DMS 273 (cell line): ENCODE results near the gene ZNF814.
"Not testable (repeated sequence)": the region's sequence is repeated elsewhere in the genome, so short reads cannot be mapped to it uniquely, and the experiment has no call there.

Source experiments
- DNase-seq: peaks from one replicate; lab custom pipeline; 2025; ENCODE audit not compliant: unreplicated experiment; lab: John Stamatoyannopoulos, UW

Gene ZNF814

GRCh38 chr19:57817976-57818375, 70.9 kb downstream of the ZNF814 start:
- no peak for DNase-seq

- no peak for DNase-seq
Measured at GRCh38 chr19:57816652-57817051, 72.2 kb downstream of the ZNF814 start.

GRCh38 chr19:57815247-57816075, 73.4 kb downstream of the ZNF814 start:
- DNase-seq, result no peak

- peak; percentile 98 for DNase-seq
Measured at GRCh38 chr19:57814505-57815246, 74.2 kb downstream of the ZNF814 start, which contains the start of gene ZNF552. TSS of gene ZNF552 (minus strand) at chr19:57814913. CDS start at chr19:57814743, 170 bp downstream.

GRCh38 chr19:57813919-57814504, 74.8 kb downstream of the ZNF814 start:
- peak; percentile 34 for DNase-seq

- DNase-seq, result not testable (repeated sequence)
Measured at GRCh38 chr19:57812975-57813820, 75.6 kb downstream of the ZNF814 start.

- DNase-seq, result no peak
Measured at GRCh38 chr19:57812226-57812625, 76.6 kb downstream of the ZNF814 start.

GRCh38 chr19:57810410-57811295, 78.2 kb downstream of the ZNF814 start:
- DNase-seq, result not testable (repeated sequence)

- DNase-seq, result no peak
Measured at GRCh38 chr19:57807541-57807940, 81.3 kb downstream of the ZNF814 start.

- DNase-seq, result no peak
Measured at GRCh38 chr19:57803594-57804325, 85.1 kb downstream of the ZNF814 start.

- no peak for DNase-seq
Measured at GRCh38 chr19:57803265-57803593, 85.6 kb downstream of the ZNF814 start.

- no peak for DNase-seq
Measured at GRCh38 chr19:57802269-57802668, 86.6 kb downstream of the ZNF814 start.

GRCh38 chr19:57800696-57801095, 88.1 kb downstream of the ZNF814 start:
- no peak for DNase-seq
